Ishikawa (cell line): ENCODE measurements around the gene PCK1.

ENCODE experiments used
- CEBPB ChIP-seq: IDR thresholded peaks from 2 replicates; pipeline ENCODE4 v1.6.1; 2012
- CREB1 ChIP-seq: IDR thresholded peaks from 2 replicates; pipeline ENCODE4 v1.6.1; 2012; ENCODE audit warnings: low read depth
- EGR1 ChIP-seq: IDR thresholded peaks from 2 replicates; pipeline ENCODE4 v1.6.1; 2012
- EP300 ChIP-seq: IDR thresholded peaks from 2 replicates; pipeline ENCODE4 v1.6.1; 2012; ENCODE audit warnings: borderline replicate concordance
- FOXM1 ChIP-seq: IDR thresholded peaks from 2 replicates; pipeline ENCODE4 v1.6.1; 2012; ENCODE audit warnings: low read depth, borderline replicate concordance
- NFIC ChIP-seq: IDR thresholded peaks from 2 replicates; pipeline ENCODE4 v1.6.1; 2012
- RAD21 ChIP-seq: IDR thresholded peaks from 2 replicates; pipeline ENCODE4 v1.6.1; 2012; ENCODE audit warnings: low read depth
- TAF1 ChIP-seq: IDR thresholded peaks from 2 replicates; pipeline ENCODE4 v1.6.1; 2012; ENCODE audit warnings: low read depth, mild to moderate bottlenecking
- TCF12 ChIP-seq: IDR thresholded peaks from 2 replicates; pipeline ENCODE4 v1.6.1; 2012; ENCODE audit warnings: low read depth
- TEAD4 ChIP-seq: IDR thresholded peaks from 2 replicates; pipeline ENCODE4 v1.6.1; 2012
- YY1 ChIP-seq: IDR thresholded peaks from 2 replicates; pipeline ENCODE4 v1.6.1; 2012; ENCODE audit warnings: low read depth
- ZBTB7A ChIP-seq: IDR thresholded peaks from 2 replicates; pipeline ENCODE4 v1.6.1; 2012; ENCODE audit warnings: low read depth
- TF ChIP-seq, protein P1 (sequence below): IDR thresholded peaks from 2 replicates; pipeline ENCODE4 v1.6.1; 2012
- TF ChIP-seq, protein P2 (sequence below): IDR thresholded peaks from 2 replicates; pipeline ENCODE4 v1.6.1; 2012
- TF ChIP-seq, protein P3 (sequence below): IDR thresholded peaks from 2 replicates; pipeline ENCODE4 v1.6.1; 2012; ENCODE audit warnings: low read depth, mild to moderate bottlenecking

Gene PCK1

DNA sequence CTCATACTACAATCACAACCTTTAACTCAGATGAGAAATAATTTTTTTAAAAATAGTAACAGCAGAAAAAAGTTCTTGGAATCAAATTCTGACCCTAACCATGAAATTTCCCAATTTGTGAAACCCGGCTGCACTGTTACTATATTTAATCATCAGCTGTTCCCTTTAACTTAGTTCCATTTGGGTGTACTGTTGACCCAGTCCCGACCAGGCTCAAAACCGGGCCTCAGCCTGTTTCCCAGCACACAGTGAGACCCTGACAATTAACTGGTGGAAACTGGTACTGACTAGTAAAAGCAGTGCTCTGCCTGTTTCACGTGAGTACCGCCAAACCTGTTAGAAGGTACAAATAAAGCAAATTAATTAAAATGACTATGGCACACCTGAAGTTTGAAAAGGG, 43.0 kb upstream of the PCK1 start:
- TF ChIP-seq TAF1 (no peak), NFIC (no peak), EGR1 (no peak)
- TF ChIP-seq, protein P1, sequence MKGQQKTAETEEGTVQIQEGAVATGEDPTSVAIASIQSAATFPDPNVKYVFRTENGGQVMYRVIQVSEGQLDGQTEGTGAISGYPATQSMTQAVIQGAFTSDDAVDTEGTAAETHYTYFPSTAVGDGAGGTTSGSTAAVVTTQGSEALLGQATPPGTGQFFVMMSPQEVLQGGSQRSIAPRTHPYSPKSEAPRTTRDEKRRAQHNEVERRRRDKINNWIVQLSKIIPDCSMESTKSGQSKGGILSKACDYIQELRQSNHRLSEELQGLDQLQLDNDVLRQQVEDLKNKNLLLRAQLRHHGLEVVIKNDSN: no peak

DNA sequence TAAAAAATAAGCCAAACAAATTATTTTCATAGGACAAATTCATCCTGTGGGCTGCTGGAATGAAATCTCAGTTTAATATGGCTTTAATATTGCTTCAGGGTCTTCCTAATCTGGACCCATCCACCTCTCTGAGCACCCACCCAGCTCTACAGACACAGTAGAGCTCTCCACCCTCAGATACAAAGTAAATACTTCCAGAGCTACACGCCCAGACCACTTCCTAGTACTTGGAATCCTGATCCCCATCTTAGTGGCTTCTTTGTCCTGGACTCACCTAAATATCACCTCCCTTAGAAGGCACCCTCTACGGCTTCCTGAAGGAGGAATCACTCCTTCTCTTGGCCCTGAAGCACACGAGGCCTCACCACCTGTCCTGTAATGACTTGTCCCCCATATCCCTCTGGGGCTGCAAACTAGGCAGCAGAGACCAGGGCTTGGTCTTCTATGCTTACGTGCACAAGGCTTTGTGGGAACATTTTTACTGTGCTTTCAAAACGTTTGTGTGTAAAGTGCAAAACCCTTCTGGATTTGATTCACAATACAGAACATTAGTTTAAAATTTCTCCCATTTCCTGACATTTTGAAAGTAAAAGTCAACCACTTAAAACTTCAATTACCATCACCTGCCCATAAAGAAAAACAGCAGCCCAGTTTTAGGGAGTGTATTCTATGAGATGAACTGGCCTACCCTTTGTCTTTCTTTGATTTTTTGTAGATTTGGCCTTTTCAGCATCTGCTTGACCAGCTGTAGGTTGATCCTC, 38.4 kb upstream of the PCK1 start:
- no peak for TF ChIP-seq FOXM1
- TF ChIP-seq, protein P2, sequence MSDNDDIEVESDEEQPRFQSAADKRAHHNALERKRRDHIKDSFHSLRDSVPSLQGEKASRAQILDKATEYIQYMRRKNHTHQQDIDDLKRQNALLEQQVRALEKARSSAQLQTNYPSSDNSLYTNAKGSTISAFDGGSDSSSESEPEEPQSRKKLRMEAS: no peak
- no peak for TF ChIP-seq TAF1
- no peak for TF ChIP-seq CEBPB
- no peak for TF ChIP-seq CREB1
- TF ChIP-seq RAD21: no peak
- no peak for TF ChIP-seq TCF12
- TF ChIP-seq EP300: no peak
- TF ChIP-seq NFIC: no peak
- TF ChIP-seq, protein P1: no peak
- no peak for TF ChIP-seq TEAD4
- no peak for TF ChIP-seq EGR1

DNA sequence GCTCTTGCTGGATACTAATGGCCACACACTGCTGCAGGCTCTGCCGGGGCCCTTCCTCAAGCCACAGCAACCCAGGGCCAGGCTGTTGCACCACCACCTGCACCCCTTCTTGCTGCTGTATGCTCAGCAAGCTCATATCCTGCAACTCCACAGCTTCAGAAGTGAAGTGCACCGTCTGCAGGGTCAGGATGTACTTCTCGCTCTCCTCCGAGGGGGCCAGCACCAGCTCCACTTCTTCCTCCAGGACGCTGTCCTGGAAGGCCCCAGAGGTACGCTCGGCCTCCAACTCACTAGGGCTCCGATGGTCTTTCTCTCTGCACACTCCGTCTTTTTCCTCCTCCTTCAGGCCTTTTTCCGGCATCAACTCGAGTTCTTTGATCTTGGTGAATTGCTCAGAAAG, 37.1 kb upstream of the PCK1 start:
- TF ChIP-seq ZBTB7A (no peak), EP300 (no peak), NFIC (no peak), TCF12 (no peak), CREB1 (no peak), YY1 (no peak), TAF1 (no peak), EGR1 (no peak), FOXM1 (no peak), TEAD4 (no peak), CEBPB (no peak)
- TF ChIP-seq, protein P2: no peak
- TF ChIP-seq, protein P1: no peak
- TF ChIP-seq, protein P3, sequence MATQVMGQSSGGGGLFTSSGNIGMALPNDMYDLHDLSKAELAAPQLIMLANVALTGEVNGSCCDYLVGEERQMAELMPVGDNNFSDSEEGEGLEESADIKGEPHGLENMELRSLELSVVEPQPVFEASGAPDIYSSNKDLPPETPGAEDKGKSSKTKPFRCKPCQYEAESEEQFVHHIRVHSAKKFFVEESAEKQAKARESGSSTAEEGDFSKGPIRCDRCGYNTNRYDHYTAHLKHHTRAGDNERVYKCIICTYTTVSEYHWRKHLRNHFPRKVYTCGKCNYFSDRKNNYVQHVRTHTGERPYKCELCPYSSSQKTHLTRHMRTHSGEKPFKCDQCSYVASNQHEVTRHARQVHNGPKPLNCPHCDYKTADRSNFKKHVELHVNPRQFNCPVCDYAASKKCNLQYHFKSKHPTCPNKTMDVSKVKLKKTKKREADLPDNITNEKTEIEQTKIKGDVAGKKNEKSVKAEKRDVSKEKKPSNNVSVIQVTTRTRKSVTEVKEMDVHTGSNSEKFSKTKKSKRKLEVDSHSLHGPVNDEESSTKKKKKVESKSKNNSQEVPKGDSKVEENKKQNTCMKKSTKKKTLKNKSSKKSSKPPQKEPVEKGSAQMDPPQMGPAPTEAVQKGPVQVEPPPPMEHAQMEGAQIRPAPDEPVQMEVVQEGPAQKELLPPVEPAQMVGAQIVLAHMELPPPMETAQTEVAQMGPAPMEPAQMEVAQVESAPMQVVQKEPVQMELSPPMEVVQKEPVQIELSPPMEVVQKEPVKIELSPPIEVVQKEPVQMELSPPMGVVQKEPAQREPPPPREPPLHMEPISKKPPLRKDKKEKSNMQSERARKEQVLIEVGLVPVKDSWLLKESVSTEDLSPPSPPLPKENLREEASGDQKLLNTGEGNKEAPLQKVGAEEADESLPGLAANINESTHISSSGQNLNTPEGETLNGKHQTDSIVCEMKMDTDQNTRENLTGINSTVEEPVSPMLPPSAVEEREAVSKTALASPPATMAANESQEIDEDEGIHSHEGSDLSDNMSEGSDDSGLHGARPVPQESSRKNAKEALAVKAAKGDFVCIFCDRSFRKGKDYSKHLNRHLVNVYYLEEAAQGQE: no peak

DNA sequence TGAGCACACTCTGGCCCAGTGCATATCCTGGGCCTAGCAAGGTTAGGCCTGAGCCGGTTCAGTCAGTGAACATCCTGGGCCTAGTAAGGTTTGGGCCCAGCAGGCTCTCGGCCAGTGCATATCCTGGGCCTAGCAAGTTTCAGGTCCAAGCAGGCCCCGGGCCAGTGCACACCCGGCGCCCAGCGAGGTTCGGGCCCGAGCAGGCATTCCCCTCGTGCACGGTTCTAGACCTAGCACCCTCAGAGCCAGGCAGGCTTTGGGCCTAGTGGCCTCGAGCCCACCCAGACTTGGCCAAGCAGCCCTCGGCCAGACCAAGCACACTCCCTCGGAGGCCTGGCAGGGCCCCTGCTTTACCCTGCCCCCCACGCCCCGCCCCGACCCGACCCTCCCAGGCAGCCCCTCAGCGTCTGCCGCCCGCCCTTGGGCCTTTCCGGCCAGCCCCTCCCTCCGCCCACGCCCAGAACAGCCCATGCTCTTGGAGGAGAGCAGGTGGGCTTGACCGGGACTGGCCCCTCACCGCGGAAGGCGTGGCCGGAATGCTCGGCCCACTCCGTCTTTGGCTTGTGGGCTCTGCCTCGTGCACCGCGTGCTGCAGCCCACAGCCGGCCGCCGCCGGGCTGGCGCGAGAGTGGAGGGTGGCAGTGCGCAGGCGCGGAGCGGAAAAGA, 36.3 kb upstream of the PCK1 start, which contains the start of gene CTCFL:
Gene CTCFL (minus strand): TSS at position 630 of the 666 bp plus-strand sequence. CDS start 935 bp downstream, outside the sequence.
- TF ChIP-seq, protein P1: no peak
- no peak for TF ChIP-seq TAF1
- no peak for TF ChIP-seq YY1
- TF ChIP-seq TCF12: no peak
- no peak for TF ChIP-seq EP300
- TF ChIP-seq CEBPB: no peak

DNA sequence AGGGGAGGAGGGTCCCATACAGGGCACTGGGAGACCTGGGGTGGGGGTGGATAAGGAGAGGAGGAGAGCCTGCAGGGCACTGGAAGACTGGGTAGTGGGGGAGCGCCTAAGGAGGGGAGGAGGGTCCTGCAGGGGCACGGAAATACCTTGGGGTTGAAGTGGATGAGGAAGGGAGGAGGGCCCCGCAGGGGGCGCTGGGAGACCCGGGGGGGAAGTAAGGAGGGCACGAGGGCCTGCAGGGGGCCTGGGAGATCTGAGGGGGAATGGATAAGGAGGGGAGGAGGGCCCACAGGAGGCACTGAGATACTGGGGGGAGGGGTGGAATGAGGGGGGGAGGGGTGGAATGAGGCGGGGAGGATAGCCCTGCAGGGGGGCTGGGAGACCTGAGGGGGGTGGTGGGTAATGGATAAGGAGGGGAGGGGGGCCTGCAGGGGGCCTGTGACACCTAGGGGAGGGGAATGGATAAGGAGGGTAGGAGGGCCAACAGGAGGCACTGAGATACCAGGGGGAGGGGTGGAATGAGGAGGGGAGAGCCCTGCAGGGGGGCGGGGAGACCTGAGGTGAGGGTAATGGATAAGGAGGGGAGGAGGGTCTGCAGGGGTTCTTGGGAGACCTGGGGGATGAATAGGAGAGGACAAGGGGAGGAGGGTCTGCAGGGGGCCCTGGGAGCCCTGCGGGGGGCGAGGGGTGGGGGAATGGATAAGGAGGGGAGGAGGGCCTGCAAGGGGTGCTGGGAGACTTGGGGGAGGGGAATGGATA, 35.4 kb upstream of the PCK1 start:
- TF ChIP-seq CREB1 (no peak), YY1 (no peak), CEBPB (no peak), EP300 (no peak), TAF1 (no peak), ZBTB7A (no peak), FOXM1 (no peak), TCF12 (no peak), TEAD4 (no peak), NFIC (no peak)
- TF ChIP-seq, protein P1: no peak
- TF ChIP-seq, protein P3: no peak
- TF ChIP-seq, protein P2: no peak
